ENCODE measurements around the gene RIPK1. TPM values are rescaled to one million over a fixed set of nuclear protein-coding genes. Genes with fewer than 3 reads are reported as not detected.

The RIPK1 gene
- total and polyA plus RNA-seq, 2 of the 8 experiments (the other 6 are each of a cell fraction or from before 2014, with no cell fraction given) = 5.9 to 22.9 TPM

- Histone ChIP-seq H3K4me2 (ENCODE audit: insufficient read depth in 1 of 2, low read depth in 2 of 2, low read length in 2 of 2) (no peak overlapping the region), H3K9me3 (ENCODE audit: insufficient read depth in 2 of 2, low read depth in 1 of 2, low read length in 1 of 2) (no peaks in the 10 kb centered on the region), H4K5ac (ENCODE audit: insufficient read length, low read depth, low read length) (no peak overlapping the region), H3K14ac (ENCODE audit: insufficient read length) (no peak overlapping the region), H2BK5ac (ENCODE audit: low read depth, low read length) (no peak overlapping the region), H3K36me3 (ENCODE audit: control insufficient read depth in 2 of 4, insufficient read depth in 4 of 4, low read length in 3 of 4) (no peaks in the 10 kb centered on the region), H3K27ac (ENCODE audit: low read depth, low read length) (no peak overlapping the region), H4K91ac (replicated peaks; ENCODE audit: insufficient read length, low read length) (no peak overlapping the region), H3K79me2 (ENCODE audit: control insufficient read depth in 1 of 2, insufficient read depth in 2 of 2, low read length in 2 of 2) (no peaks in the 10 kb centered on the region), H3K23me2 (ENCODE audit: low read depth, low read length) (peaks cover 10% of the 10 kb centered on the region), H2AFZ (ENCODE audit: low read length) (no peak overlapping the region), H3K18ac (ENCODE audit: extremely low read depth, low read length) (no peak overlapping the region), H3K79me1 (ENCODE audit: low read depth, low read length) (no peaks in the 10 kb centered on the region), H3K4me3 (ENCODE audit: extremely low read depth in 1 of 4, insufficient read depth in 2 of 4, low read depth in 3 of 4, low read length in 4 of 4) (no peak overlapping the region), H2BK12ac (ENCODE audit: low read depth, low read length) (no peak overlapping the region), H2AK5ac (ENCODE audit: low read depth, low read length) (no peak overlapping the region), H2BK120ac (replicated peaks; ENCODE audit: low read depth, low read length) (no peak overlapping the region), H3K4ac (replicated peaks; ENCODE audit: insufficient read length, low read depth, low read length) (no peak overlapping the region), H3K23ac (ENCODE audit: insufficient read length) (no peak overlapping the region), H2BK20ac (ENCODE audit: low read length) (no peak overlapping the region), H3K27me3 (replicated peaks in 1 of 4; ENCODE audit: control insufficient read depth in 3 of 4, extremely low read depth in 1 of 4, insufficient read depth in 3 of 4, low read length in 3 of 4) (peaks cover 0 to 6% (median 0%) of the 10 kb centered on the region in 4 experiments; a peak in 2 of 7 replicates), H4K8ac (ENCODE audit: extremely low read depth, insufficient read depth, low read length) (no peak overlapping the region), H2BK15ac (ENCODE audit: low read length) (no peak overlapping the region), H3K9ac (replicated peaks in 1 of 4; ENCODE audit: extremely low read depth in 1 of 4, low read depth in 3 of 4, low read length in 3 of 4) (no peak overlapping the region), H4K20me1 (replicated peaks in 1 of 2; ENCODE audit: control insufficient read depth in 1 of 2, insufficient read depth in 2 of 2, low read length in 2 of 2) (no peaks in the 10 kb centered on the region), H3K4me1 (replicated peaks in 1 of 4; ENCODE audit: control insufficient read depth in 3 of 4, insufficient read depth in 4 of 4, low read length in 3 of 4) (peaks cover 2 to 9% (median 5%) of the 10 kb centered on the region in 4 experiments; a peak in 5 of 7 replicates), H3K56ac (replicated peaks; ENCODE audit: insufficient read length, low read depth, low read length) (no peak overlapping the region)
- FAIRE-seq (no peak), DNase-seq (ENCODE audit: low read depth in 1 of 2, low spot score in 2 of 2) (no peak)
- ChIA-PET POLR2A (ENCODE audit: partially characterized antibody) (interaction anchor here (1.5 kb wide), 1 partner anchor 48 kb away, joined by 3 read pairs; no protein-coding TSS in a partner anchor), CTCF (ENCODE audit: partially characterized antibody) (interaction anchor here (0.8 to 2.0 kb wide), 7 partner anchors 8 to 125 kb away, joined by 3 to 11 read pairs (median 4); no protein-coding TSS in a partner anchor)
- WGBS, 2 experiments (ENCODE audit: extremely low coverage in 1 of 2, insufficient coverage in 1 of 2, insufficient read length in 1 of 2, insufficient replicate concordance in 2 of 2, low coverage in 1 of 2, low lambda C conversion rate in 2 of 2, missing lambda C conversion rate in 1 of 2) = 92 to 100% methylated on average over 2 to 11 of the region's 11 CpGs
- TF ChIP-seq SIRT6 (IDR thresholded peaks at IDR 0.05; ENCODE audit: low read length) (no peak), RNF2 (IDR thresholded peaks at IDR 0.05; ENCODE audit: borderline replicate concordance, low read depth, low read length, missing control alignments, poor library complexity, severe bottlenecking) (no peak), NRF1 (IDR thresholded peaks at IDR 0.05; ENCODE audit: low read depth, low read length) (no peak), HDAC6 (IDR thresholded peaks at IDR 0.05; ENCODE audit: low read depth, low read length) (no peak), GTF2F1 (IDR thresholded peaks at IDR 0.05; ENCODE audit: borderline replicate concordance, low read depth, low read length) (no peak), NANOG (IDR thresholded peaks at IDR 0.05; ENCODE audit: insufficient read depth, low read depth, low read length, poor library complexity, severe bottlenecking) (no peak), RFX5 (IDR thresholded peaks at IDR 0.05; ENCODE audit: borderline replicate concordance, low read depth, low read length) (no peak), EZH2 (IDR thresholded peaks at IDR 0.05; ENCODE audit: low read depth, low read length, severe bottlenecking) (no peak), KDM5A (IDR thresholded peaks at IDR 0.05; ENCODE audit: low read length) (no peak), RBBP5 (IDR thresholded peaks at IDR 0.05; ENCODE audit: borderline replicate concordance, low read depth, low read length) (no peak), SP2 (IDR thresholded peaks at IDR 0.05; ENCODE audit: low read length) (no peak)
These were observed 11.1 kb upstream of the RIPK1 start for GRCh38 chr6:3057063-3057770.
